Measurements from ENCODE around the gene GRN. TPM values are rescaled to one million over a fixed set of nuclear protein-coding genes. Genes with fewer than 3 reads are reported as not detected.
"Not testable (repeated sequence)": the region's sequence is repeated elsewhere in the genome, so short reads cannot be mapped to it uniquely, and the experiment has no call there.

GRN gene
- total RNA-seq, 1 donor: 382 TPM

GRCh38 chr17:44324571-44325275 is 20.4 kb upstream of the GRN start, which contains the start of gene SLC25A39:
SLC25A39 (minus strand) TSS chr17:44324823; CDS start chr17:44323562, 1,261 bp downstream.
- peak within 1 kb of the TSS; percentile 75 for H3K27ac ChIP-seq (ENCODE audit: low read depth, low read length)
- H3K79me2 ChIP-seq (ENCODE audit: insufficient read depth, low read length): peaks cover 15% of the 10 kb centered on the region
- peak within 1 kb of the TSS; percentile 88 for H2AFZ ChIP-seq (ENCODE audit: low read length)
- TF ChIP-seq, protein P1, sequence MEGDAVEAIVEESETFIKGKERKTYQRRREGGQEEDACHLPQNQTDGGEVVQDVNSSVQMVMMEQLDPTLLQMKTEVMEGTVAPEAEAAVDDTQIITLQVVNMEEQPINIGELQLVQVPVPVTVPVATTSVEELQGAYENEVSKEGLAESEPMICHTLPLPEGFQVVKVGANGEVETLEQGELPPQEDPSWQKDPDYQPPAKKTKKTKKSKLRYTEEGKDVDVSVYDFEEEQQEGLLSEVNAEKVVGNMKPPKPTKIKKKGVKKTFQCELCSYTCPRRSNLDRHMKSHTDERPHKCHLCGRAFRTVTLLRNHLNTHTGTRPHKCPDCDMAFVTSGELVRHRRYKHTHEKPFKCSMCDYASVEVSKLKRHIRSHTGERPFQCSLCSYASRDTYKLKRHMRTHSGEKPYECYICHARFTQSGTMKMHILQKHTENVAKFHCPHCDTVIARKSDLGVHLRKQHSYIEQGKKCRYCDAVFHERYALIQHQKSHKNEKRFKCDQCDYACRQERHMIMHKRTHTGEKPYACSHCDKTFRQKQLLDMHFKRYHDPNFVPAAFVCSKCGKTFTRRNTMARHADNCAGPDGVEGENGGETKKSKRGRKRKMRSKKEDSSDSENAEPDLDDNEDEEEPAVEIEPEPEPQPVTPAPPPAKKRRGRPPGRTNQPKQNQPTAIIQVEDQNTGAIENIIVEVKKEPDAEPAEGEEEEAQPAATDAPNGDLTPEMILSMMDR (IDR thresholded peaks at IDR 0.05; ENCODE audit: extremely low read depth, low read depth, low read length): no peak
- peaks cover 15% of the 10 kb centered on the region for H3K36me3 ChIP-seq (ENCODE audit: insufficient read depth, low read length)
- H3K27me3 ChIP-seq (ENCODE audit: insufficient read depth, low read length): no peaks in the 10 kb centered on the region
- H3K4me1 ChIP-seq (ENCODE audit: insufficient read depth, low read length): peaks cover 13% of the 10 kb centered on the region
- H4K20me1 ChIP-seq (ENCODE audit: insufficient read depth, low read length): peaks cover 19% of the 10 kb centered on the region
- H3K9me3 ChIP-seq (ENCODE audit: low read depth, low read length): no peaks in the 10 kb centered on the region
- H3K4me2 ChIP-seq (ENCODE audit: insufficient read depth, low read length): peak within 1 kb of the TSS; percentile 94
- peak; percentile 99 for DNase-seq (ENCODE audit: insufficient read length, low spot score, missing footprints)
- H3K4me3 ChIP-seq (ENCODE audit: insufficient read depth, low read length): peak within 1 kb of the TSS; percentile 88

DNA sequence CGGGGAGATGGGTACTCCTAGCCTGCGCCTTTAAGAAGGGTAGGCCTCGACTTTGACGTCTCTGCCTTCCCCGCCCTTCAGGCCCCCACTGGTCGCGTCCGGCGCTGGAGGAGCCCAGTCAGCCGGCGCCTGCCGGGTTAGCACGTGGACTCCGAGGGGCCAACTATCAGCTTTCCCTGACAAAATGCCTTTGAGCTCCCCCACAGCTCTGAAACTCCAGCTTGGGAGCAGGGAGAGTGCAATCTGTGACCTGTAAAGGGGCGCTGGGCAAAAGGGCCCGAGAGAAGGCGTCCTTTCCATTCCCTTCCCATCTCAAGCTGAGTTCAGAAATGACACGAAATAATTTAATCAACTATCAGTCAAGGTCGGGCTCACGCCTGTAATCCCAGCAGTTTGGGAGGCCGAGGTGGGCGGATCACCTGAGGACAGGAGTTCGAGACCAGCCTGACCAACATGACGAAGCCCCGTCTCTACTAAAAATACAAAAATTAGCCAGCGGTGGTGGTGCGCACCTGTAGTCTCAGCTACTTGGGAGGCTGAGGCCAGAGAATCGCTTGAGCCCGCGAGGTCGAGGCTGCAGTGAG is 18.1 kb upstream of the GRN start:
- DNase-seq (ENCODE audit: insufficient read length, low spot score, missing footprints): peak; percentile 99
- Histone ChIP-seq H3K36me3 (ENCODE audit: insufficient read depth, low read length) (peaks cover 3% of the 10 kb centered on the region), H3K27me3 (ENCODE audit: insufficient read depth, low read length) (no peaks in the 10 kb centered on the region), H3K27ac (ENCODE audit: low read depth, low read length) (peak overlapping the region; percentile 36), H2AFZ (ENCODE audit: low read length) (peak overlapping the region; percentile 56), H4K20me1 (ENCODE audit: insufficient read depth, low read length) (peaks cover 11% of the 10 kb centered on the region), H3K9me3 (ENCODE audit: low read depth, low read length) (no peaks in the 10 kb centered on the region), H3K4me3 (ENCODE audit: insufficient read depth, low read length) (peak overlapping the region; percentile 49), H3K79me2 (ENCODE audit: insufficient read depth, low read length) (peaks cover 15% of the 10 kb centered on the region), H3K4me2 (ENCODE audit: insufficient read depth, low read length) (peak overlapping the region; percentile 64), H3K4me1 (ENCODE audit: insufficient read depth, low read length) (peaks cover 13% of the 10 kb centered on the region)
- TF ChIP-seq, protein P1 (IDR thresholded peaks at IDR 0.05; ENCODE audit: extremely low read depth, low read depth, low read length): no peak

DNA sequence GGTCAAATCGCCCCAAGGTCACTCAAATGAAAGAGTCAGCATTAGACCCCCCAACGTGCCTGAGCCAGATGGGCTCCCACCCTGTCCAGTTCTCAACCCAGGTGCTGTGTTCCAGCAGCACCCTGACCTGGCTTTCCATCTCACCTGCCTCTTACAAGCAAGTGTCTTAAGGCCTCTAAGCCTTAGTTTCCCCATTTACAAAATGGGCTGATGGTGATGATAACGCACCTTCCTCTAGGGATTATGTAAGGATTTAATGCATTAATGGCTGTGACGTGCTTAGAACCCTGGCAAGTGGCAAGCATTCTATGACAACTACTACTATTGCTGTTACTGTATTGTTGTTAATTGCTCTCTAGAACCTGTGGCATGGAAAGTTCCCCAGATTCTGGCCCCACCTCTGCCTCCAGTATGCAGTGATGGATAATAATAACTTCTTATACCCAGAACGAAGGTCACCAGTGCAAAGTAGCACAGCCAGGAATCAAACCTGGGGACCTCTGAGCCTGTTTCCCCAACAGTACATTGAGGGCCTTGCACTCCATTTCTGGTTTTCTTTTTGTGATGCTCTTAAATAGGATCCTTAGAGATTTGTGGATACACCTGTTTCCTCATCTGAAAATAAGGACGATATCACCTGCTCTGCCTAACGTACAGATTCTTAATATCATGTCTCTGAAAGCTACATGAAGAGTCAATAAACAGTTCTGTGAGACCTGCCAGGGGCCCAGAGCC is 17.2 kb upstream of the GRN start:
- Histone ChIP-seq H4K20me1 (ENCODE audit: insufficient read depth, low read length) (peaks cover 6% of the 10 kb centered on the region), H3K27ac (ENCODE audit: low read depth, low read length) (no peak overlapping the region), H3K9me3 (ENCODE audit: low read depth, low read length) (no peaks in the 10 kb centered on the region), H3K4me1 (ENCODE audit: insufficient read depth, low read length) (peaks cover 13% of the 10 kb centered on the region), H2AFZ (ENCODE audit: low read length) (peak overlapping the region; percentile 49), H3K36me3 (ENCODE audit: insufficient read depth, low read length) (no peaks in the 10 kb centered on the region), H3K4me2 (ENCODE audit: insufficient read depth, low read length) (no peak overlapping the region), H3K79me2 (ENCODE audit: insufficient read depth, low read length) (peaks cover 13% of the 10 kb centered on the region), H3K27me3 (ENCODE audit: insufficient read depth, low read length) (no peaks in the 10 kb centered on the region), H3K4me3 (ENCODE audit: insufficient read depth, low read length) (no peak overlapping the region)
- TF ChIP-seq, protein P1 (IDR thresholded peaks at IDR 0.05; ENCODE audit: extremely low read depth, low read depth, low read length): no peak
- no peak for DNase-seq (ENCODE audit: insufficient read length, low spot score, missing footprints)

DNA sequence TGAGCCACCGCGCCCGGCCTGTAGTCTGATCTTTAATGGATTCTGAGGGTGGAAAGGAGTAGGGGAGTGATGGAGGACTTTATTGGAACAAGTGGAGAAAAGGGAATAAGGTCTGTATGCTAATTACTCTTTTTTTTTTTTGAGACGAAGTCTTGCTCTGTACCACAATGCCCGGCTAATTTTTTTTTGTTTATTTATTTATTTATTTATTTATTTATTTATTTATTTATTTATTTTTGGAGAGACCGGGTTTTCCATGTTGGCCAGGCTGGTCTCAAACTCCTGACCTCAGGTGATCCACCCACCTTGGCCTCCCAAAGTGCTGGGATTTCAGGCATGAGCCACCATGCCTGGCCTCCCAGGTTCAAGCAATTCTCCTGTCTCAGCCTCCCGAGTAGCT is 15.6 kb upstream of the GRN start:
- not testable (repeated sequence) for DNase-seq (ENCODE audit: insufficient read length, low spot score, missing footprints); H3K79me2 ChIP-seq (ENCODE audit: insufficient read depth, low read length); H2AFZ ChIP-seq (ENCODE audit: low read length); H4K20me1 ChIP-seq (ENCODE audit: insufficient read depth, low read length); H3K9me3 ChIP-seq (ENCODE audit: low read depth, low read length); H3K27me3 ChIP-seq (ENCODE audit: insufficient read depth, low read length); H3K4me3 ChIP-seq (ENCODE audit: insufficient read depth, low read length); H3K4me2 ChIP-seq (ENCODE audit: insufficient read depth, low read length); H3K27ac ChIP-seq (ENCODE audit: low read depth, low read length); H3K36me3 ChIP-seq (ENCODE audit: insufficient read depth, low read length)
- peaks cover 13% of the 10 kb centered on the region for H3K4me1 ChIP-seq (ENCODE audit: insufficient read depth, low read length)

- H3K4me1 ChIP-seq (ENCODE audit: insufficient read depth, low read length): peaks cover 13% of the 10 kb centered on the region
- not testable (repeated sequence) for H3K36me3 ChIP-seq (ENCODE audit: insufficient read depth, low read length); H3K4me2 ChIP-seq (ENCODE audit: insufficient read depth, low read length); H3K27me3 ChIP-seq (ENCODE audit: insufficient read depth, low read length); H3K79me2 ChIP-seq (ENCODE audit: insufficient read depth, low read length); DNase-seq (ENCODE audit: insufficient read length, low spot score, missing footprints); H3K27ac ChIP-seq (ENCODE audit: low read depth, low read length); H4K20me1 ChIP-seq (ENCODE audit: insufficient read depth, low read length); H3K9me3 ChIP-seq (ENCODE audit: low read depth, low read length); H2AFZ ChIP-seq (ENCODE audit: low read length); H3K4me3 ChIP-seq (ENCODE audit: insufficient read depth, low read length)
These were observed 14.8 kb upstream of the GRN start for GRCh38 chr17:44330263-44330662.
